Ovary (tissue), 9 donors: ENCODE measurements around the gene CTH. TPM values are rescaled to one million over a fixed set of nuclear protein-coding genes. Genes with fewer than 3 reads are reported as not detected.
"Not testable (repeated sequence)": the region's sequence is repeated elsewhere in the genome, so short reads cannot be mapped to it uniquely, and the experiment has no call there.

Experiments used
- DNase-seq, 5 donors: peaks; one replicate each; pipeline ENCODE4 v3.0.0-alpha.2; 2019 to 2020
- H3K27ac ChIP-seq, 2 donors: fragments of 200-600 bp; one replicate each; pipeline versions ENCODE4 v1.5.1 to v1.8.0; 2019 to 2022
- H3K27me3 ChIP-seq: fragments of 200-600 bp; one replicate; pipeline ENCODE4 v1.8.0; 2022
- H3K36me3 ChIP-seq: fragments of 200-600 bp; sonication (generic); one replicate; pipeline ENCODE4 v1.5.1; 2019
- H3K4me1 ChIP-seq: one replicate; pipeline ENCODE4 v1.8.1; 2013; ENCODE audit warnings: mild to moderate bottlenecking, moderate library complexity; ENCODE audit not compliant: insufficient read depth
- H3K4me3 ChIP-seq: fragments of 200-600 bp; sonication (generic); one replicate; pipeline ENCODE4 v1.5.1; 2017
- H3K9me3 ChIP-seq, 2 donors: fragments of 200-600 bp in 1 of 2; sonication (generic) in 1 of 2; one replicate each; pipeline versions ENCODE4 v1.5.1 to v1.8.1; 2013 to 2019; ENCODE audit warnings: mild to moderate bottlenecking in 1 of 2, moderate library complexity in 1 of 2
- CTCF ChIP-seq, 3 donors: fragments of 450-650 bp in 2 of 3; fragments of 200-600 bp in 1 of 3; IDR thresholded peaks; one replicate each; pipeline versions ENCODE4 v1.5.1 to v1.8.0; 2016 to 2022; ENCODE audit warnings: antibody characterized with exemption in 3 of 3, mild to moderate bottlenecking in 1 of 3
- EP300 ChIP-seq: sonication (generic); formaldehyde crosslinking; IDR thresholded peaks from one replicate; pipeline ENCODE4 v1.6.1; 2017; ENCODE audit warnings: antibody characterized with exemption
- POLR2A ChIP-seq: fragments of 450-650 bp; IDR thresholded peaks from one replicate; pipeline ENCODE4 v1.6.1; 2017; ENCODE audit warnings: antibody characterized with exemption, mild to moderate bottlenecking, moderate library complexity
- WGBS, 3 donors: extraction: QIAGEN DNeasy Blood & Tissue Kit in 1 of 3; methylation state at CpG; one replicate each; pipeline versions ENCODE4 v1.1.5 to v1.1.7; 2013 to 2017; 5-methylcytosine and 5-hydroxymethylcytosine counted together
- intact Hi-C, 4 donors: fragments of 100-400 bp; cut with DNase I; formaldehyde crosslinking; loops; one replicate each; pipeline versions ENCODE4 v1.11.0 to v1.15.1; 2022 to 2023
- polyA plus RNA-seq, 2 donors: library from polyadenylated mRNA; stranded (reverse); fragments of 200-250 nt in 1 of 2; fragments of 350-450 nt in 1 of 2; fragmentation: Illumina TruSeq in 1 of 2; extraction: RNeasy Lipid Tissue Mini Kit (QIAGEN cat#74804) in 1 of 2; gene quantifications; one replicate each; pipeline ENCODE4 v1.2.3, GENCODE V29; 2013 to 2014
- total RNA-seq, 7 donors: library from RNA; depleted of rRNA in 2 of 7; stranded (reverse); fragments of >200 nt in 2 of 7; fragmentation: NEBNext Ultra II Directional in 3 of 7; extraction: Animal tissue kit (Norgen Biotek cat#: 25700) in 3 of 7; gene quantifications; one replicate each; pipeline versions ENCODE4 v1.1.0 to v1.2.4, GENCODE V29; 2016 to 2023
- donor health status: DM: no; HTN: no; CAD: no; lungs with moderate emphysema.
- donor health status: DM: no; HTN: no; CAD: no.
- donor health status: Bipolar disorder and iron deficiency.
- donor health status: DM: yes; HTN: yes; CAD: no.
- donor health status: DM: no; HTN: no; CAD: no.
- donor health status: DM: yes; HTN: yes; CAD: no.

Gene CTH
- total and polyA plus RNA-seq, 9 donors: 4.7 to 36.2 (median 15.8) TPM

GRCh38 chr1:70458131-70458530, 47.1 kb downstream of the CTH start:
- H3K4me1 ChIP-seq: no peaks in the 10 kb centered on the region
- H3K9me3 ChIP-seq: no peaks in the 10 kb centered on the region
- no peaks in the 10 kb centered on the region for H3K36me3 ChIP-seq
- no peak for DNase-seq
- no peaks in the 10 kb centered on the region for H3K27me3 ChIP-seq
- no peak for TF ChIP-seq CTCF (IDR thresholded peaks at IDR 0.05)
- no peak for TF ChIP-seq EP300
- TF ChIP-seq POLR2A: no peak
- intact Hi-C loops: no loop called here
- no peak overlapping the region for H3K27ac ChIP-seq
- H3K4me3 ChIP-seq: no peak overlapping the region

DNA sequence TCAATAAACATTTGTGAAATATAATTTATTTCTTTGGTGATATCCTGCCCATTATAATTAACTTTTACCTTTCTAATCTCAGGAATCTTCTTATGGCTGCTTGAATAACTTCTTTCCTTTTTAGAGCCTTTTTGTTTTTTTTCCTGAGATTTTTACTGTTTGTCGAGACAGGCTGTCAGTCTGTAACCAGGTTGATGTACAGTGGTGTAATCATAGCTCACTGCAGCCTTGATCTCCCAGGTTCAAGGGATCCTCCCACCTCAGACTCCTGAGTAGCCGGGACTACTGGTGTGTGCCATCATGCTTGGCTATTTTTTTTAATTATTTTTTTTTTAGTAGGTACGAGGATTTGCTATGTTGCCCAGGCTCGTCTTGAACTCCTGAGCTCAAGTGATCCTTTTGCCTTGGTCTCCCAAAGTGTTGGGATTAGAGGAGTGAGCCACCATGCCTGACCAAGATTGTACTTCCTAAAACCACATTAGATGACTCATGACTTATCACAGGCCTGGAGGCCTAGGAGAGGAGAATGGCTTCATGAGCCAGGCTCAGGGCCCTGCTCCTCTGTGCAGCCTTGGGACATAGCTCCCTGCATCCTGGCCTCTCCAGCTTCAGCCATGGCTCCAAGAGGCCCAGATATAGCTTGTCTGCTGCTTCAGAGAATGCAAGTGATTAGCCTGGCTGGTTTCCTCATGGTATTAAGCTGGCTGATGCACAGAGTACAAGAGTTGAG, 48.6 kb downstream of the CTH start:
- 87 to 94% (median 93%) methylated on average over 4 of the region's 4 CpGs for WGBS, 3 donors
- TF ChIP-seq EP300: no peak
- no peak for TF ChIP-seq POLR2A
- no peak for TF ChIP-seq CTCF (IDR thresholded peaks at IDR 0.05)
- Histone ChIP-seq H3K27me3 (no peaks in the 10 kb centered on the region), H3K4me1 (no peaks in the 10 kb centered on the region), H3K27ac (no peak overlapping the region), H3K36me3 (no peaks in the 10 kb centered on the region), H3K4me3 (no peak overlapping the region), H3K9me3 (no peaks in the 10 kb centered on the region)
- intact Hi-C loops: no loop called here
- DNase-seq: no peak

DNA sequence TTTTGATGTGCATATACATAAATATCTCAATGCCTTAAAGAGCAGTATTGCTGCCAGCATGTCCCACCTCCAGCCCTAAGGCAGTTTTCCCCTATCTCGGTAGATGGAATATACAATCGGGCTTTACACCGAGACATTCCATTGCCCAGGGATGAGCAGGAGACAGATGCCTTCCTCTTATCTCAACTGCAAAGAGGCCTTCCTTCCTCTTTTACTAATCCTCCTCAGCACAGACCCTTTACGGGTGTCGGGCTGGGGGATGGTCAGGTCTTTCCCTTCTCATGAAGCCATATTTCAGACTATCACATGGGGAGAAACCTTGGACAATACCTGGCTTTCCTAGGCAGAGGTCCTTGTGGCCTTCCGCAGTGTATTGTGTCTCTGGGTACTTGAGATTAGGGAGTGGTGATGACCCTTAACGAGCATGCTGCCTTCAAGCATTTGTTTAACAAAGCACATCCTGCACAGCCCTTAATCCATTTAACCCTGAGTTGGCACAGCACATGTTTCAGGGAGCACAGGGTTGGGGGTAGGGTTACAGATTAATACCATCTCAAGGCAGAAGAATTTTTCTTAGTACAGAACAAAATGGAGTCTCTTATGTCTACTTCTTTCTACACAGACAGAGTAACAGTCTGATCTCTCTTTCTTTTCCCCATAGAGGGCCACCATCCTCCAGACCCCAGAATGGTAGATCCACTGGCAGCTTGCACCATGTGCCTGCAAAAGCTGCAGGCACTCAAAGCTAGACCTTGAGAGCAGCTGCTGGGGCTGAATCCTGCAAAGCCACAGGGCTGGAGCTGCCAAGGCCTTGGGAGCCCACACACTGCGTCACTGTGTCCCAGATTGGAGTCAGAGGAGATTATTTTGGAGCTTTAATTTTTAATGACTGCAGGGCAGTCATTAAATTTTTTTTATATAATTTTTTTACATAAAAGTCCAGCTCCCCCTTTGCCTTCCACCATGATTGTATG, 50.0 kb downstream of the CTH start:
- H3K36me3 ChIP-seq, intact Hi-C loops, H3K27ac ChIP-seq, H3K27me3 ChIP-seq, H3K9me3 ChIP-seq, DNase-seq, H3K4me3 ChIP-seq, H3K4me1 ChIP-seq: not testable (repeated sequence)
- WGBS, 3 donors: 49 to 73% (median 50%) methylated on average over 8 of the region's 8 CpGs

DNA sequence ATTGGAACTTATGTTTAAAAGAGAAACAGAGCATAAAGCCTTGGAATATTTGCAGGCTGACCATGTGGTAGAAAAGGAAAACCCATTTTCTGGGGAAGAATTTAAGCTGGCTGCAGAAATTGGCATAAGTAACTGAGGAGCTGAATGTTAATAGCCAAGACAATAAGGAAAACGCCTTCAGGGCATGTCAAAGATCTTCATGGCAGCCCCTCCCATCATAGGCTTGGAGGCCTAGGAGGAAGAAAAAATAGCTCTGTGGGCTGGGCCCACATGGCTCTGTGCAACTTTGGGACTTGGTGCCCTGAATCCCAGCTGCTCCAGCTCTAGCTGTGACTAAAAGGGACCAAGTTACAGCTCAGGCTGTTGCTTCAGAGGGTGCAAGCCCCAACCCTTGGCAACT, 51.5 kb downstream of the CTH start:
- Histone ChIP-seq H3K4me3 (no peak overlapping the region), H3K9me3 (no peaks in the 10 kb centered on the region), H3K4me1 (no peaks in the 10 kb centered on the region), H3K27me3 (no peaks in the 10 kb centered on the region), H3K27ac (no peak overlapping the region), H3K36me3 (no peaks in the 10 kb centered on the region)
- intact Hi-C loops: no loop called here
- 83 to 96% (median 86%) methylated on average over 1 of the region's 1 CpG for WGBS, 3 donors
- no peak for DNase-seq
- TF ChIP-seq CTCF (IDR thresholded peaks at IDR 0.05): no peak
- no peak for TF ChIP-seq POLR2A
- TF ChIP-seq EP300: no peak

GRCh38 chr1:70465911-70466310, 54.8 kb downstream of the CTH start:
- Histone ChIP-seq H3K27me3 (no peaks in the 10 kb centered on the region), H3K4me3 (no peak overlapping the region), H3K9me3 (no peaks in the 10 kb centered on the region), H3K27ac (no peak overlapping the region), H3K36me3 (no peaks in the 10 kb centered on the region), H3K4me1 (no peaks in the 10 kb centered on the region)
- TF ChIP-seq EP300 (no peak), CTCF (IDR thresholded peaks at IDR 0.05) (no peak), POLR2A (no peak)
- no peak for DNase-seq
- intact Hi-C loops: no loop called here
